Measurements from ENCODE around the gene NR3C2.

The NR3C2 gene

DNA sequence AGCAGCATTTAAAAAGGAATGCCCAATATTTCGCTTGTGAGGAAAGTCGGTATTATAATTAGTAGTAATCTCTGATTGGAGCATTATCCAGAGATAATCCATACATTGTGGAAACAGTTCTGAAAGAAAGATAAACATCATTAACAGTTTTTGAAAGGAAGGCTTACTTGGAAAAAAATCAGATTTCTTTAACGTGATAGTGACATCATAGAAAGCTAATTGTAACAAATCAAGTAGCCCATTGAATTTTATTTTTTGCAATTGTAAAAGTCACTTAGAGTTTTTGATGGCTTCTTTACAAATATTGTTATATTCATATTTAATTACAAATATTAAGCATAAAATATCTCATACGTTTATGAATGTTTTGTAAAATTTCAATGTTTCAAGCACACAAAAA lies 11.6 kb upstream of the NR3C2 start:
- H3K9me2 ChIP-seq (ENCODE audit: low read depth, low read length): no peaks in the 10 kb centered on the region
- no peak overlapping the region for H3K4me2 ChIP-seq (ENCODE audit: low read length)
- H3K27ac ChIP-seq (ENCODE audit: low read depth, low read length, poor library complexity, severe bottlenecking): no peak overlapping the region
- no peaks in the 10 kb centered on the region for H3K9me3 ChIP-seq (ENCODE audit: low read length)
- H4K20me1 ChIP-seq (ENCODE audit: insufficient read depth, low read length): no peaks in the 10 kb centered on the region
- no peak overlapping the region for H2AFZ ChIP-seq (ENCODE audit: low read length)
- no peak overlapping the region for H3K9ac ChIP-seq (ENCODE audit: low read length)
- TF ChIP-seq, protein P1, sequence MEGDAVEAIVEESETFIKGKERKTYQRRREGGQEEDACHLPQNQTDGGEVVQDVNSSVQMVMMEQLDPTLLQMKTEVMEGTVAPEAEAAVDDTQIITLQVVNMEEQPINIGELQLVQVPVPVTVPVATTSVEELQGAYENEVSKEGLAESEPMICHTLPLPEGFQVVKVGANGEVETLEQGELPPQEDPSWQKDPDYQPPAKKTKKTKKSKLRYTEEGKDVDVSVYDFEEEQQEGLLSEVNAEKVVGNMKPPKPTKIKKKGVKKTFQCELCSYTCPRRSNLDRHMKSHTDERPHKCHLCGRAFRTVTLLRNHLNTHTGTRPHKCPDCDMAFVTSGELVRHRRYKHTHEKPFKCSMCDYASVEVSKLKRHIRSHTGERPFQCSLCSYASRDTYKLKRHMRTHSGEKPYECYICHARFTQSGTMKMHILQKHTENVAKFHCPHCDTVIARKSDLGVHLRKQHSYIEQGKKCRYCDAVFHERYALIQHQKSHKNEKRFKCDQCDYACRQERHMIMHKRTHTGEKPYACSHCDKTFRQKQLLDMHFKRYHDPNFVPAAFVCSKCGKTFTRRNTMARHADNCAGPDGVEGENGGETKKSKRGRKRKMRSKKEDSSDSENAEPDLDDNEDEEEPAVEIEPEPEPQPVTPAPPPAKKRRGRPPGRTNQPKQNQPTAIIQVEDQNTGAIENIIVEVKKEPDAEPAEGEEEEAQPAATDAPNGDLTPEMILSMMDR (IDR thresholded peaks at IDR 0.05; ENCODE audit: low read length): no peak
- TF ChIP-seq EZH2 (IDR thresholded peaks at IDR 0.05; ENCODE audit: borderline replicate concordance, low read length): no peak
- H3K36me3 ChIP-seq (ENCODE audit: insufficient read depth, low read length): no peaks in the 10 kb centered on the region
- no peaks in the 10 kb centered on the region for H3K79me2 ChIP-seq (ENCODE audit: insufficient read depth, low read length)
- no peaks in the 10 kb centered on the region for H3K4me1 ChIP-seq (ENCODE audit: insufficient read depth, low read length, severe bottlenecking)
- no peaks in the 10 kb centered on the region for H3F3A ChIP-seq (ENCODE audit: insufficient read depth, low read length)
- no peaks in the 10 kb centered on the region for H3K27me3 ChIP-seq (ENCODE audit: insufficient read depth, low read length)
- H3K4me3 ChIP-seq (ENCODE audit: low read depth, low read length, poor library complexity, severe bottlenecking): no peak overlapping the region

DNA sequence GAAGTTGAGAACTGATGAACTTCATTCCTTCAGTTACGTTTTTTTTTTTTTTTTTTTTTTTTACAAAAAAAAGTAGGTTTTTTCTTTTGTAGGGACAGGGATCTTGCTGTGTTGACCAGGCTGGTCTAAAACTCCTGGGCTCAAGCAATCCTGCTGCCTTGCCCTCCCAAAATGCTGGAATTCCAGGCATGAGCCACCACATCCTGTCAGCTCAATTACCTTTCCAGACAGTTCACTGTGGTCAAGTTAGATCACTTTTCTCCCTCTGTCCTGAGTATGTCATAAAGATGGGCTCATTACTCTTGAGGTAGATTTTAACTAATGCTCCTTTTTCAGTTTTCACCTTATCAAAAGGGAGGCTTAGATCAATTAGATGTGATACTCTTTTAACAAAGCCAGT lies 10.8 kb upstream of the NR3C2 start:
- no peaks in the 10 kb centered on the region for H3K9me3 ChIP-seq (ENCODE audit: low read length)
- no peaks in the 10 kb centered on the region for H3K4me1 ChIP-seq (ENCODE audit: insufficient read depth, low read length, severe bottlenecking)
- TF ChIP-seq, protein P1 (IDR thresholded peaks at IDR 0.05; ENCODE audit: low read length): no peak
- no peak for TF ChIP-seq EZH2 (IDR thresholded peaks at IDR 0.05; ENCODE audit: borderline replicate concordance, low read length)
- H3K4me3 ChIP-seq (ENCODE audit: low read depth, low read length, poor library complexity, severe bottlenecking): no peak overlapping the region
- H2AFZ ChIP-seq (ENCODE audit: low read length): no peak overlapping the region
- no peaks in the 10 kb centered on the region for H3K9me2 ChIP-seq (ENCODE audit: low read depth, low read length)
- no peak overlapping the region for H3K9ac ChIP-seq (ENCODE audit: low read length)
- H3K27ac ChIP-seq (ENCODE audit: low read depth, low read length, poor library complexity, severe bottlenecking): no peak overlapping the region
- H3K79me2 ChIP-seq (ENCODE audit: insufficient read depth, low read length): no peaks in the 10 kb centered on the region
- H4K20me1 ChIP-seq (ENCODE audit: insufficient read depth, low read length): no peaks in the 10 kb centered on the region
- no peaks in the 10 kb centered on the region for H3K27me3 ChIP-seq (ENCODE audit: insufficient read depth, low read length)
- H3F3A ChIP-seq (ENCODE audit: insufficient read depth, low read length): no peaks in the 10 kb centered on the region
- no peak overlapping the region for H3K4me2 ChIP-seq (ENCODE audit: low read length)
- no peaks in the 10 kb centered on the region for H3K36me3 ChIP-seq (ENCODE audit: insufficient read depth, low read length)

DNA sequence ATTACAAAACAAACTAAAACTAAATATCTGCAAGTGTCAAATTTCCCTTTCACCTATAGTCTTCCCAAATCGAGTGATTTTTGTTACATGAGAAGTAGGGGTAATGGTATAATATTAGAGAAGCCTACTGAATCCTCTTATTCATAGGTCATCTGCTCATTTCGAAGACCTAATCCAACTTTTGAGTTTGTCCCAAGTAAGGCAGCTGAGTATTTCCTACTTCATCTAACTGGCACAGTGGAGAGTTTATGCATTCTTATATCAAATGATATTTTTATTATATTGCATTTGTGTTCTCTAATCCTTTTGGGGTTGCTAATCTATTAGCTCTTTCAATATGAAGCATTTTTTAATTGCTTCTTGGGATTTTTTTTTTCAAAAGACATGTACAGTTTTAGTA lies 7.7 kb upstream of the NR3C2 start:
- Histone ChIP-seq H3K9me2 (ENCODE audit: low read depth, low read length) (no peaks in the 10 kb centered on the region), H3K79me2 (ENCODE audit: insufficient read depth, low read length) (no peaks in the 10 kb centered on the region), H3K9me3 (ENCODE audit: low read length) (no peaks in the 10 kb centered on the region), H3K36me3 (ENCODE audit: insufficient read depth, low read length) (no peaks in the 10 kb centered on the region), H3K4me2 (ENCODE audit: low read length) (no peak overlapping the region), H3K4me1 (ENCODE audit: insufficient read depth, low read length, severe bottlenecking) (peaks cover 8% of the 10 kb centered on the region), H4K20me1 (ENCODE audit: insufficient read depth, low read length) (no peaks in the 10 kb centered on the region), H3F3A (ENCODE audit: insufficient read depth, low read length) (no peaks in the 10 kb centered on the region), H3K9ac (ENCODE audit: low read length) (no peak overlapping the region), H2AFZ (ENCODE audit: low read length) (no peak overlapping the region), H3K27me3 (ENCODE audit: insufficient read depth, low read length) (no peaks in the 10 kb centered on the region), H3K4me3 (ENCODE audit: low read depth, low read length, poor library complexity, severe bottlenecking) (no peak overlapping the region), H3K27ac (ENCODE audit: low read depth, low read length, poor library complexity, severe bottlenecking) (no peak overlapping the region)
- no peak for TF ChIP-seq EZH2 (IDR thresholded peaks at IDR 0.05; ENCODE audit: borderline replicate concordance, low read length)
- TF ChIP-seq, protein P1 (IDR thresholded peaks at IDR 0.05; ENCODE audit: low read length): no peak

All from OCI-LY1 (cell line).